ENCODE data around the gene CYB5R3.
"Not testable (repeated sequence)": the region's sequence is repeated elsewhere in the genome, so short reads cannot be mapped to it uniquely, and the experiment has no call there.

The CYB5R3 gene

GRCh38 chr22:42585096-42585495, 64.1 kb downstream of the CYB5R3 start:
- no peak overlapping the region for H3K4me2 ChIP-seq
- no peaks in the 10 kb centered on the region for H3K27me3 ChIP-seq
- no peak overlapping the region for H3K4me3 ChIP-seq
- H4K20me1 ChIP-seq = peaks cover 1% of the 10 kb centered on the region; the same call in 1 of the 2 replicates
- no peak for TF ChIP-seq Cebpa-rat (IDR thresholded peaks at IDR 0.05)
- H3K9ac ChIP-seq = no peak overlapping the region
- H3K27ac ChIP-seq = no peak overlapping the region
- peaks cover 40% of the 10 kb centered on the region for H3K4me1 ChIP-seq
- H3K9me3 ChIP-seq = no peaks in the 10 kb centered on the region
- H3K36me3 ChIP-seq = peaks cover 77% of the 10 kb centered on the region

DNA sequence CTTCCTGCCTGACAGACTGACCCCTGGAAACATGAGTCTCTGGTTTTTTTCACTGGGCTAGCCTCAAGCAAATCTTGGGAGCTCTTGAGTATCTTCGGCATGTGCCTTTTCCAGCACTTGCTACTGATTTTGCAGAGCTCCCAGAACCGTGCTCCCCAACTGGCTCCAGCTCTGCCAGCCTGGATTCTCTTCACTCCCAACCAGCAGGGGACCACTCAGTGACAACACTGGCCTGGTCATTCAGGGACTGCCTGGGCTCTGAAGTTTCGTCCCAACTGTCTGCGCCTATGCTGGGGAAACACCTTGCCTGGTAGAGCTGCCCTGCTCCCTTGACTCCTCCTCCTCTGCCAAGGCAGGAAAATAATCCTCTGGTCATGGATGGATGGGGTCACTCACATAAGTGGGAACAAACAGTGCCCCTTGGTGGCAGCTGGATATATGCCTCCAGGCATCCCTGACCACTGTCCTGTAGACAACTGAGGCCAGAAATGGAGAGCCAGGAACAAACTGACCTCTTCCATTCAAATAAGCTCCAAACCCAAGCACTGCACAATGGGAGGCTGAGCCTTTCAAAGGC, 64.7 kb downstream of the CYB5R3 start:
- H3K27me3 ChIP-seq = no peaks in the 10 kb centered on the region
- no peak overlapping the region for H3K27ac ChIP-seq
- H3K9ac ChIP-seq = no peak overlapping the region
- no peaks in the 10 kb centered on the region for H3K9me3 ChIP-seq
- peaks cover 45% of the 10 kb centered on the region for H3K4me1 ChIP-seq
- H3K36me3 ChIP-seq = peaks cover 77% of the 10 kb centered on the region
- no peak overlapping the region for H3K4me3 ChIP-seq
- TF ChIP-seq Cebpa-rat (IDR thresholded peaks at IDR 0.05) = no peak
- H3K4me2 ChIP-seq = no peak overlapping the region
- H4K20me1 ChIP-seq = peaks cover 6% of the 10 kb centered on the region; the same call in 1 of the 2 replicates

- Histone ChIP-seq H4K20me1 (peaks cover 15% of the 10 kb centered on the region; the same call in 1 of the 2 replicates), H3K4me2 (no peak overlapping the region), H3K4me1 (peaks cover 41% of the 10 kb centered on the region), H3K27ac (no peak overlapping the region), H3K9ac (no peak overlapping the region; the same call in 1 of the 2 replicates), H3K27me3 (no peaks in the 10 kb centered on the region), H3K4me3 (no peak overlapping the region), H3K36me3 (peaks cover 75% of the 10 kb centered on the region), H3K9me3 (no peaks in the 10 kb centered on the region)
- no peak for TF ChIP-seq Cebpa-rat (IDR thresholded peaks at IDR 0.05)
Measured at GRCh38 chr22:42582987-42583386, 66.2 kb downstream of the CYB5R3 start.

GRCh38 chr22:42581762-42582716, 67.2 kb downstream of the CYB5R3 start:
- peak overlapping the region; percentile 93 for H3K27ac ChIP-seq
- no peak for TF ChIP-seq Cebpa-rat (IDR thresholded peaks at IDR 0.05)
- H3K4me2 ChIP-seq = peak overlapping the region; percentile 55

GRCh38 chr22:42581194-42581761, 67.9 kb downstream of the CYB5R3 start:
- not testable (repeated sequence) for H3K9me3 ChIP-seq, H3K27me3 ChIP-seq
- Histone ChIP-seq H3K4me1 (peaks cover 25% of the 10 kb centered on the region), H3K4me3 (peak overlapping the region; percentile 84), H4K20me1 (peaks cover 26% of the 10 kb centered on the region), H3K9ac (peak overlapping the region; percentile 93), H3K36me3 (peaks cover 72% of the 10 kb centered on the region), H3K4me2 (peak overlapping the region; percentile 82), H3K27ac (peak overlapping the region; percentile 93)

More at GRCh38 chr22:42581762-42582716, 67.2 kb downstream of the CYB5R3 start:
- H3K4me3 ChIP-seq = peak overlapping the region; percentile 84
- H3K9me3 ChIP-seq = no peaks in the 10 kb centered on the region
- H4K20me1 ChIP-seq = peaks cover 24% of the 10 kb centered on the region
- no peaks in the 10 kb centered on the region for H3K27me3 ChIP-seq
- H3K9ac ChIP-seq = peak overlapping the region; percentile 93
- H3K4me1 ChIP-seq = peaks cover 32% of the 10 kb centered on the region
- H3K36me3 ChIP-seq = peaks cover 75% of the 10 kb centered on the region

DNA sequence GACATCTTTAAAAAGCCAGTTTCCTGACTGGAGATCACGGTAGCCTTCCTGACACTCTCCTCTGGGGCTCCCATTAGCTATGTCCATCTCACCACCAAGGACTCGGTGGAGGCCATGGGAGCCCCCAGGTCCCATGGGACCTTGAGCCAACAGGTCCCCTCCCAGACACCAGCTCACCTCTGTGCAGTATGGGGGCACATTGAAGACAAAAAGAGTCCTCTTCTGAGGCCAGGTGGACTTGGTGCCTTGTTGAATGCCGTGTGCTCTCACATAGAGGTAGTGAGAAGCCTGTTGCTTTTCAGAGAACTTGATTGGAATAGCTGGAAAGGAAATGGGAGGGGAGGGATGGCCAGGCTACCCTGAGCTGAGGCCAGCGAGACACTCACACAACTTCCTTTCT, 69.2 kb downstream of the CYB5R3 start:
- H3K27me3 ChIP-seq, H3K9me3 ChIP-seq, H3K9ac ChIP-seq, H3K27ac ChIP-seq, H3K4me3 ChIP-seq: not testable (repeated sequence)
- Histone ChIP-seq H4K20me1 (peaks cover 26% of the 10 kb centered on the region), H3K4me2 (peak overlapping the region; percentile 24; the same call in 1 of the 2 replicates), H3K4me1 (peaks cover 16% of the 10 kb centered on the region), H3K36me3 (peaks cover 69% of the 10 kb centered on the region)

DNA sequence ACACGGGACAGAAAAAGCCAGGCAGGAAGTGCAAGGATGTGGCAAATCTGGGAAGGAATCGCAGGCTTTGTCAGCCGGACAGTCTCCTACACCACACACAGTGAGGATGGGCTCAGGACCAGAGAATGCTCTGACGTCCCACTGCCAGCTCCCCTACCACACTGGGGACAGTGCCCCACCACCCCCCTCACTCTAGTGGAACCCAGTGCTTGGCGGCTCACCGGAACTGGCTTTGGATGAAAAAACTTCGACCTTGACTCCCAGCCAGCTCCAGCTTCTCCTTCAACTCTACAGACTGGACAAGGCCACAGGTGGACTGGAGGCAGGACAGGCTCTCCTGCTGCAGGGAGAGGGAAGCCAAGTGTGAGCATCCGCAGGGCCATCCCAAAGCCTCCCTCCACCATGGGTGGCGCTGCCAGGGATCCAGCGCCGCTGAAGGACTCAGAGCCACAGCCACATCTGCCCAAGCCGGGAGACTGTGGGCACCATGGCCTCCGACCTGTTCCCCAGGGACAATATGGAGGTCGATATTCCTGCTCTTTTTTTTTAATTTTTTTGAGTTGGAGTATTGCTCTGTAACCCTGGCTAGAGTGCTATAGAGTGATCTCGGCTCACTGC, 71.5 kb downstream of the CYB5R3 start:
- no peak overlapping the region for H3K4me2 ChIP-seq
- no peak overlapping the region for H3K27ac ChIP-seq
- no peaks in the 10 kb centered on the region for H3K9me3 ChIP-seq
- no peak for TF ChIP-seq Cebpa-rat (IDR thresholded peaks at IDR 0.05)
- no peak overlapping the region for H3K9ac ChIP-seq
- peaks cover 16% of the 10 kb centered on the region for H3K4me1 ChIP-seq
- no peaks in the 10 kb centered on the region for H3K27me3 ChIP-seq
- peaks cover 67% of the 10 kb centered on the region for H3K36me3 ChIP-seq
- H3K4me3 ChIP-seq = no peak overlapping the region
- H4K20me1 ChIP-seq = peaks cover 37% of the 10 kb centered on the region

DNA sequence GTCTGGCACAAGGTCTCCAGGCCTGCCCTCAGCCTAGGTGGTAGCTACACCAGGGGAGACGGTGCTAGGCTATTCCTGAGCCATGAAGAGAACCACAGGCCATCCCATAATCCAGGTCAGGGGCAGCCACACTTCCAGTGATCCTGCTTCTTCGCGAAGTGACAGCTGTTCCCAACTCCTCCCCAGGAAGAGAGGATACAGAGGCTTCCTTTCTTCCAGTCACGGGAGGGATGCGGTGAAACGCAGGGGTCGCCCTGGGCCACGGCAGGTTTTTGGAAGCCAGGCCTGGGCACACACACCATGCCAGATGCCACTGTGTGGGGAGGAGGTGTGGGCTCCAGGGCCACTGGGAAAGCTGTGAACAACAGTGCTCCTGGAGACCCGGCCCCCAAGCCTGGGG, 72.1 kb downstream of the CYB5R3 start:
- H3K27me3 ChIP-seq, H3K27ac ChIP-seq, H3K4me2 ChIP-seq, H3K9me3 ChIP-seq, H3K4me3 ChIP-seq, H3K9ac ChIP-seq: not testable (repeated sequence)
- Histone ChIP-seq H3K36me3 (peaks cover 71% of the 10 kb centered on the region), H4K20me1 (peaks cover 43% of the 10 kb centered on the region), H3K4me1 (peaks cover 12% of the 10 kb centered on the region)

DNA sequence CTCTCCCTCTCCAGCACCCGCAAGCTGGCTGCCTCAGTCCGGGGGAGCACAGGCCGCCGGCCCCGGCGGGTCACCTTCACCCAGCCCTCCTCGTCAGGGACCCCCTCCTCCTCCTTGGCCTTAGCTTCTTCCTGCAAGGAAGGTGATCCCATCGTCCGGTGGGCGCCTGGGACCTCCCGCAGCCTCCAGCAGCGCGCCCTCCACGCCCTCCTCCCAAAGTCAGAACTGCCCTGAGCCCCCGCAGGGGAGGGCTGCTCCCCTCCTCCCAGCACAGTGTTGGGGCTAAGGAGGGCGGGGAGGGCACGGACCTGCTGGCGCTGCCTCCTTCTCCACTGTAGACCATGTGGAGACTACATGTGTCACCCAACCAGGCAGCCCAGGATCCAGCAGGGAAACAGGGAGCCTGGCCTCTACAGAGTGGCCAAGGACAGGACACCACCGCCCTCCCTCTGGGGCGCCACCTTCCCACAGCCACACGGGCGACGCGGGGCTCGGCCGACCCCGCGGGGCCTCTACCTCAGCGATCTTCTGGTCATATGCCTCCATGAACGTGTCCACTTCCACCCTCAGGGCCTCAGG, 73.1 kb downstream of the CYB5R3 start:
- not testable (repeated sequence) for H3K27ac ChIP-seq, H3K4me2 ChIP-seq, H3K9ac ChIP-seq, H3K4me3 ChIP-seq, H3K9me3 ChIP-seq, H3K27me3 ChIP-seq
- Histone ChIP-seq H3K4me1 (peaks cover 10% of the 10 kb centered on the region; the same call in 1 of the 2 replicates), H4K20me1 (peaks cover 45% of the 10 kb centered on the region), H3K36me3 (peaks cover 80% of the 10 kb centered on the region)

DNA sequence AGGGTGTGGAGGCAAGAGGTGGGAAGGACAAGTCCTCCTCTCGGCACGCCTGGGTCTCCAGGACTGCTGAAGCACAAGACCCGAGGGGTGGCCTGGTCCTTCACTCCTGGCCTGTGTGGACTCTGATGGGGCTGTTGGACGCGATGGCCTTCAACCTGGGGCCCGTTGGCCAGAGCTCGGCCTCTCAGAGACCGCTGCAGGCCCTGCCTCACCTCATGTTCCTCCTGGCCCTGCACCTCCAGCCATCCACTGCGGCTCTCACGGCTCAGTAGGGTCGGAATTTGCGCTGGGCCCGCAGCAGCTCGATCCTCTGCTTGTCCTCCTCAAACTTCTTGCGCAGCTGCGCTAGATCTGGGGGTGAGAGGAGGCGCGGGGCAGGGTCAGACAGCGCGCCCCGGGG, 74.7 kb downstream of the CYB5R3 start:
- not testable (repeated sequence) for H3K4me1 ChIP-seq, H3K4me3 ChIP-seq, H3K27me3 ChIP-seq, H3K9ac ChIP-seq, H3K4me2 ChIP-seq, H3K9me3 ChIP-seq, H3K27ac ChIP-seq
- peaks cover 89% of the 10 kb centered on the region for H3K36me3 ChIP-seq
- H4K20me1 ChIP-seq = peaks cover 38% of the 10 kb centered on the region

- H3K4me1 ChIP-seq, H3K4me2 ChIP-seq, H3K9me3 ChIP-seq, H3K4me3 ChIP-seq, H3K27me3 ChIP-seq, H3K9ac ChIP-seq, H3K27ac ChIP-seq: not testable (repeated sequence)
- peaks cover 89% of the 10 kb centered on the region for H3K36me3 ChIP-seq
- H4K20me1 ChIP-seq = peaks cover 35% of the 10 kb centered on the region
Measured at GRCh38 chr22:42574046-42574445, 75.1 kb downstream of the CYB5R3 start.

- not testable (repeated sequence) for H3K27me3 ChIP-seq, H3K4me1 ChIP-seq, H3K27ac ChIP-seq, H3K9ac ChIP-seq, H3K9me3 ChIP-seq, H3K4me3 ChIP-seq, H3K4me2 ChIP-seq
- Histone ChIP-seq H3K36me3 (peaks cover 75% of the 10 kb centered on the region), H4K20me1 (peaks cover 19% of the 10 kb centered on the region)
Measured at GRCh38 chr22:42571068-42571467, 78.1 kb downstream of the CYB5R3 start.

DNA sequence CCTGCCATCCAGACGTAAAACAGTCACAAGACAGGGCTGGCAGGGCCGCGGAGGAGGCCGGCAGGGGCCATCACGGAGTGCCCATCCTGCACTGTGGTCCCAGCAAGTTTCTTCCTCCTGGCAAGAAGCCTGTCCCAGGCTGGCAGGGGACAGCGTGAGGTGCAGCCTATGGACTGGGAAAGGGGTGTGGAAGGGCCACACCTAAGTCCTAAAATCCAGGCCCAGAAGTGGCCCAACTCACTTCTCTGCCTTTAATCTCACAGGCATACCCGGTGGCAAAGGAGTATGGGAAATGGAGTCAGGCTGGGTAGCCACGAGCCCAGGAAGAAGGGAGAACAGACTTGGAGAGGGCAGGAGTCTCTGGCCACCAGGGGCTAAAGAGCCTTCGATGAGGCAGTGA, 78.6 kb downstream of the CYB5R3 start:
- H3K4me2 ChIP-seq, H3K9ac ChIP-seq, H3K9me3 ChIP-seq, H3K27ac ChIP-seq, H3K4me3 ChIP-seq, H3K4me1 ChIP-seq, H3K27me3 ChIP-seq: not testable (repeated sequence)
- Histone ChIP-seq H3K36me3 (peaks cover 75% of the 10 kb centered on the region), H4K20me1 (peaks cover 19% of the 10 kb centered on the region)

Data from BLaER1 (cell line).